Liver (tissue), 9 donors: ENCODE measurements around the gene GNLY. TPM values are rescaled to one million over a fixed set of nuclear protein-coding genes. Genes with fewer than 3 reads are reported as not detected.

Source experiments
- DNase-seq: peaks from one replicate; pipeline ENCODE4 v3.0.0-alpha.2; 2017; ENCODE audit warnings: low spot score
- H3K27ac ChIP-seq, 2 donors: one replicate each; pipeline ENCODE4 v1.7.0; 2013; ENCODE audit warnings: inconsistent platforms in 2 of 2, low read length in 2 of 2, control low read depth in 1 of 2, low read depth in 1 of 2, mild to moderate bottlenecking in 1 of 2
- H3K27me3 ChIP-seq, 4 donors: one replicate each; pipeline versions ENCODE4 v1.6.1 to v1.7.0; 2013; ENCODE audit warnings: low read length in 3 of 4, inconsistent platforms in 1 of 4, mild to moderate bottlenecking in 1 of 4, moderate library complexity in 1 of 4; ENCODE audit not compliant: control insufficient read depth in 4 of 4, insufficient read depth in 4 of 4
- H3K36me3 ChIP-seq, 4 donors: one replicate each; pipeline versions ENCODE4 v1.6.1 to v1.7.0; 2013; ENCODE audit warnings: low read length in 3 of 4, mild to moderate bottlenecking in 3 of 4, low read depth in 1 of 4, moderate library complexity in 1 of 4; ENCODE audit not compliant: control insufficient read depth in 4 of 4, insufficient read depth in 3 of 4
- H3K4me1 ChIP-seq, 4 donors: one replicate each; pipeline versions ENCODE4 v1.6.1 to v1.7.0; 2013; ENCODE audit warnings: low read length in 3 of 4, mild to moderate bottlenecking in 3 of 4, moderate library complexity in 1 of 4; ENCODE audit not compliant: control insufficient read depth in 4 of 4, insufficient read depth in 4 of 4
- H3K4me3 ChIP-seq, 3 donors: one replicate each; pipeline versions ENCODE4 v1.6.1 to v1.7.0; 2013; ENCODE audit warnings: low read length in 3 of 3, control low read depth in 1 of 3, low read depth in 1 of 3, mild to moderate bottlenecking in 1 of 3
- H3K9ac ChIP-seq, 2 donors: one replicate each; pipeline ENCODE4 v1.7.0; 2013; ENCODE audit warnings: low read length in 2 of 2, mild to moderate bottlenecking in 2 of 2, moderate library complexity in 2 of 2, control low read depth in 1 of 2, low read depth in 1 of 2
- H3K9me3 ChIP-seq, 4 donors: one replicate each; pipeline versions ENCODE4 v1.6.1 to v1.7.0; 2013; ENCODE audit warnings: low read length in 3 of 4; ENCODE audit not compliant: control insufficient read depth in 4 of 4
- EGR1 ChIP-seq, 2 donors: IDR thresholded peaks; 2 replicates each; pipeline ENCODE4 v1.6.1; 2016 to 2018; ENCODE audit warnings: antibody characterized with exemption in 2 of 2, low read depth in 2 of 2
- FOXA1 ChIP-seq: IDR thresholded peaks from 2 replicates; pipeline ENCODE4 v1.6.1; 2016; ENCODE audit warnings: antibody characterized with exemption
- FOXA2 ChIP-seq: IDR thresholded peaks from 2 replicates; pipeline ENCODE4 v1.6.1; 2016; ENCODE audit warnings: antibody characterized with exemption
- GABPA ChIP-seq, 2 donors: IDR thresholded peaks in 1 of 2; conservative IDR thresholded peaks in 1 of 2; 2 replicates each; pipeline ENCODE4 v1.6.1; 2016; ENCODE audit warnings: antibody characterized with exemption in 2 of 2, mild to moderate bottlenecking in 1 of 2, moderate library complexity in 1 of 2
- HNF4A ChIP-seq, 2 donors: conservative IDR thresholded peaks; 2 replicates each; pipeline ENCODE4 v1.6.1; 2016; ENCODE audit warnings: antibody characterized with exemption in 2 of 2, mild to moderate bottlenecking in 2 of 2
- HNF4G ChIP-seq: IDR thresholded peaks from 2 replicates; pipeline ENCODE4 v1.6.1; 2016; ENCODE audit warnings: antibody characterized with exemption
- NR2F2 ChIP-seq: IDR thresholded peaks from 2 replicates; pipeline ENCODE4 v1.6.1; 2016; ENCODE audit warnings: antibody characterized with exemption
- RAD21 ChIP-seq, 2 donors: IDR thresholded peaks; 2 replicates each; pipeline ENCODE4 v1.6.1; 2016; ENCODE audit warnings: antibody characterized with exemption in 2 of 2, mild to moderate bottlenecking in 2 of 2
- REST ChIP-seq: IDR thresholded peaks from 2 replicates; pipeline ENCODE4 v1.6.1; 2016; ENCODE audit warnings: antibody characterized with exemption, mild to moderate bottlenecking
- RXRA ChIP-seq, 2 donors: IDR thresholded peaks; 2 replicates each; pipeline ENCODE4 v1.6.1; 2017 to 2018; ENCODE audit warnings: antibody characterized with exemption in 2 of 2, mild to moderate bottlenecking in 1 of 2
- SP1 ChIP-seq: IDR thresholded peaks from 2 replicates; pipeline ENCODE4 v1.6.1; 2018; ENCODE audit warnings: antibody characterized with exemption, mild to moderate bottlenecking
- TAF1 ChIP-seq: conservative IDR thresholded peaks from 2 replicates; pipeline ENCODE4 v1.6.1; 2016; ENCODE audit warnings: antibody characterized with exemption, mild to moderate bottlenecking
- YY1 ChIP-seq: IDR thresholded peaks from 2 replicates; pipeline ENCODE4 v1.6.1; 2016; ENCODE audit warnings: antibody characterized with exemption, mild to moderate bottlenecking
- WGBS: extraction: QIAGEN DNeasy Blood & Tissue Kit; methylation state at CpG from one replicate; pipeline ENCODE4 v1.1.7; 2013; 5-methylcytosine and 5-hydroxymethylcytosine counted together
- polyA plus RNA-seq, 2 donors: library from polyadenylated mRNA; stranded (reverse) in 1 of 2; unstranded in 1 of 2; fragments of 200-250 nt in 1 of 2; fragments of >200 nt in 1 of 2; fragmentation: Nextera tagmentation in 1 of 2; extraction: Ambion mirVana in 1 of 2; gene quantifications; one replicate each; pipeline versions ENCODE4 v1.2.1 to v1.2.3, GENCODE V29; 2013 to 2015
- total RNA-seq, 2 donors: library from RNA; depleted of rRNA; stranded (reverse); fragments of >200 nt; gene quantifications; one replicate each; pipeline ENCODE4 v1.2.3, GENCODE V29; 2014
- TF ChIP-seq, protein P1 (sequence below): IDR thresholded peaks from 2 replicates; pipeline ENCODE4 v1.6.1; 2016; ENCODE audit warnings: antibody characterized with exemption
- TF ChIP-seq, protein P2 (sequence below): fragments of 150-350 bp; IDR thresholded peaks from 2 replicates; pipeline ENCODE4 v1.5.1; 2017; ENCODE audit warnings: improper control_type of control experiment, low read depth, low read length; ENCODE audit not compliant: missing input control
- TF ChIP-seq, protein P3 (sequence below): IDR thresholded peaks from 2 replicates; pipeline ENCODE4 v1.6.1; 2016; ENCODE audit warnings: antibody characterized with exemption
- donor health status: healthy.
- donor health status: healthy.
- donor health status: healthy.
- donor health status: healthy.
- donor health status: healthy.

GNLY gene
- total and polyA plus RNA-seq, 4 donors = 0.75 to 4.8 (median 1.3) TPM; not detected in 1

GRCh38 chr2:85666016-85666415 lies 28.1 kb upstream of the GNLY start:
- Histone ChIP-seq H3K4me1 (no peaks in the 10 kb centered on the region), H3K9ac (no peak overlapping the region), H3K36me3 (no peaks in the 10 kb centered on the region), H3K27me3 (no peaks in the 10 kb centered on the region), H3K9me3 (no peaks in the 10 kb centered on the region), H3K4me3 (no peak overlapping the region), H3K27ac (no peak overlapping the region)
- 93% methylated on average over 6 of the region's 6 CpGs for WGBS
- no peak for TF ChIP-seq NR2F2
- no peak for TF ChIP-seq EGR1 (IDR thresholded peaks at IDR 0.05; ENCODE audit: low read depth in 2 of 2)
- TF ChIP-seq RXRA (IDR thresholded peaks at IDR 0.05) = no peak
- TF ChIP-seq RAD21 (IDR thresholded peaks at IDR 0.05) = no peak
- TF ChIP-seq, protein P1, sequence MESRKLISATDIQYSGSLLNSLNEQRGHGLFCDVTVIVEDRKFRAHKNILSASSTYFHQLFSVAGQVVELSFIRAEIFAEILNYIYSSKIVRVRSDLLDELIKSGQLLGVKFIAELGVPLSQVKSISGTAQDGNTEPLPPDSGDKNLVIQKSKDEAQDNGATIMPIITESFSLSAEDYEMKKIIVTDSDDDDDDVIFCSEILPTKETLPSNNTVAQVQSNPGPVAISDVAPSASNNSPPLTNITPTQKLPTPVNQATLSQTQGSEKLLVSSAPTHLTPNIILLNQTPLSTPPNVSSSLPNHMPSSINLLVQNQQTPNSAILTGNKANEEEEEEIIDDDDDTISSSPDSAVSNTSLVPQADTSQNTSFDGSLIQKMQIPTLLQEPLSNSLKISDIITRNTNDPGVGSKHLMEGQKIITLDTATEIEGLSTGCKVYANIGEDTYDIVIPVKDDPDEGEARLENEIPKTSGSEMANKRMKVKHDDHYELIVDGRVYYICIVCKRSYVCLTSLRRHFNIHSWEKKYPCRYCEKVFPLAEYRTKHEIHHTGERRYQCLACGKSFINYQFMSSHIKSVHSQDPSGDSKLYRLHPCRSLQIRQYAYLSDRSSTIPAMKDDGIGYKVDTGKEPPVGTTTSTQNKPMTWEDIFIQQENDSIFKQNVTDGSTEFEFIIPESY = no peak
- no peak for TF ChIP-seq GABPA (IDR thresholded peaks at IDR 0.05 in 1 of 2, conservative IDR thresholded peaks at IDR 0.05 in 1 of 2)
- TF ChIP-seq, protein P2, sequence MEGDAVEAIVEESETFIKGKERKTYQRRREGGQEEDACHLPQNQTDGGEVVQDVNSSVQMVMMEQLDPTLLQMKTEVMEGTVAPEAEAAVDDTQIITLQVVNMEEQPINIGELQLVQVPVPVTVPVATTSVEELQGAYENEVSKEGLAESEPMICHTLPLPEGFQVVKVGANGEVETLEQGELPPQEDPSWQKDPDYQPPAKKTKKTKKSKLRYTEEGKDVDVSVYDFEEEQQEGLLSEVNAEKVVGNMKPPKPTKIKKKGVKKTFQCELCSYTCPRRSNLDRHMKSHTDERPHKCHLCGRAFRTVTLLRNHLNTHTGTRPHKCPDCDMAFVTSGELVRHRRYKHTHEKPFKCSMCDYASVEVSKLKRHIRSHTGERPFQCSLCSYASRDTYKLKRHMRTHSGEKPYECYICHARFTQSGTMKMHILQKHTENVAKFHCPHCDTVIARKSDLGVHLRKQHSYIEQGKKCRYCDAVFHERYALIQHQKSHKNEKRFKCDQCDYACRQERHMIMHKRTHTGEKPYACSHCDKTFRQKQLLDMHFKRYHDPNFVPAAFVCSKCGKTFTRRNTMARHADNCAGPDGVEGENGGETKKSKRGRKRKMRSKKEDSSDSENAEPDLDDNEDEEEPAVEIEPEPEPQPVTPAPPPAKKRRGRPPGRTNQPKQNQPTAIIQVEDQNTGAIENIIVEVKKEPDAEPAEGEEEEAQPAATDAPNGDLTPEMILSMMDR = no peak
- no peak for TF ChIP-seq HNF4A (conservative IDR thresholded peaks at IDR 0.05)
- TF ChIP-seq FOXA2 = no peak
- TF ChIP-seq HNF4G = no peak
- TF ChIP-seq TAF1 = no peak
- TF ChIP-seq YY1 = no peak
- TF ChIP-seq SP1 = no peak
- no peak for DNase-seq

DNA sequence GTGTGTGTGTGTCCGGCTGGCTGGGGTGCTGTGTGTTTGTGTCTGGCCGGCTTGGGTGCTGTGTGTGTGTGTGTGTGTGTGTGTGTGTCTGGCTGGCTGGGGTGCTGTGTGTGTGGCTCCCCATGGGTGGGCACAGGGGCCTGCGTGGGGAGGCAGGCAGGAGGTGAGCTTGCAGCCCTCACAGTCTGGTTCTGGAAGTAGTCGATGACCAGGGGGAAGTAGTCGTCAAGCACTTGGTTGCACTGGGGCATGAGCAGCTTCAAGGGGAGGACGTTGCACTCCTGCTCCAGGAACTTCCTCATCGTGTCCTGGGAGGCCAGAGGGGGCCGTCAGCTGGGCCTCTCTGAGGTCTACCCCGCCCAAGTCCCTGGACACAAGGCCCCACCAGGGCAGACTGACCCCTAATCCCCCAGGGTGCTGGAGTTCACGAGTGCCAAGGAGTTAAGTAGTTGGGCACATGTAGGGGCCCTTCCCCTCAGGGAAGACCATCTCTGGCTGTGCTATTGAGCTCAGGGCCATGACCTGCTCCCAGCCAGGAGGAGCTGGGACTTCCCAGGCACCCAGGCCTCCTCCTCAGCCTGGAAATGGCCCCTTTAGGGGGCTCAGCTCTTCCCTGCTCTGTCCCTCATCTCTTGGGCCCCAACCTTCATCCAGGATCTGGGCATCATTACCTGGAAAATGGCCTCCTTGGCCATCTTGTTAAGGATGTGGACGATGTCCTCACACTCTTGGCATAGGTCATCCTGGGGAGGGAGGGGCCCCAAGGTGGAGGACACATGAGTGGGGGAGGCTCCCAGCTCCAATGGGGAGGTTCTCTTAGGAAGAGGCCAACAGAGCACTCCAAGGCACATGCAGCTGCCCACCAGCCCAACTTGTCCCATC lies 27.5 kb upstream of the GNLY start:
- DNase-seq = no peak
- 83% methylated on average over 11 of the region's 11 CpGs for WGBS

More for the DNA sequence above, 27.5 kb upstream of the GNLY start:
- no peak for TF ChIP-seq HNF4A (conservative IDR thresholded peaks at IDR 0.05)
- TF ChIP-seq HNF4G = no peak
- no peak for TF ChIP-seq FOXA2
- no peak for TF ChIP-seq REST
- no peak for TF ChIP-seq RAD21 (IDR thresholded peaks at IDR 0.05)
- TF ChIP-seq, protein P3, sequence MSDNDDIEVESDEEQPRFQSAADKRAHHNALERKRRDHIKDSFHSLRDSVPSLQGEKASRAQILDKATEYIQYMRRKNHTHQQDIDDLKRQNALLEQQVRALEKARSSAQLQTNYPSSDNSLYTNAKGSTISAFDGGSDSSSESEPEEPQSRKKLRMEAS = no peak
- TF ChIP-seq, protein P2 = no peak
- TF ChIP-seq NR2F2 = no peak
- TF ChIP-seq FOXA1 = no peak
- no peaks in the 10 kb centered on the region for H3K4me1 ChIP-seq
- H3K27me3 ChIP-seq = no peaks in the 10 kb centered on the region
- no peaks in the 10 kb centered on the region for H3K36me3 ChIP-seq
- no peak overlapping the region for H3K27ac ChIP-seq
- H3K4me3 ChIP-seq = no peak overlapping the region
- H3K9me3 ChIP-seq = no peaks in the 10 kb centered on the region
- no peak overlapping the region for H3K9ac ChIP-seq
